ENCODE measurements around the gene AFF3.
A peak's percentile ranks its signal among the peaks of the same experiment; 100 is the strongest.

AFF3 gene

GRCh38 chr2:99618579-99619097, 523.8 kb downstream of the AFF3 start:
- no peak for DNase-seq

GRCh38 chr2:99617811-99618210, 524.6 kb downstream of the AFF3 start:
- DNase-seq: no peak

GRCh38 chr2:99615247-99615771, 527.1 kb downstream of the AFF3 start:
- DNase-seq: peak; percentile 71

GRCh38 chr2:99613980-99614379, 528.4 kb downstream of the AFF3 start:
- no peak for DNase-seq

GRCh38 chr2:99611786-99612185, 530.6 kb downstream of the AFF3 start:
- DNase-seq: no peak

GRCh38 chr2:99611034-99611433, 531.4 kb downstream of the AFF3 start:
- no peak for DNase-seq

- DNase-seq: no peak
Observed at GRCh38 chr2:99609851-99610381, 532.5 kb downstream of the AFF3 start.

- DNase-seq: no peak
Observed at GRCh38 chr2:99608861-99609260, 533.5 kb downstream of the AFF3 start.

- no peak for DNase-seq
Observed at GRCh38 chr2:99607861-99608491, 534.4 kb downstream of the AFF3 start.

- DNase-seq: no peak
Observed at GRCh38 chr2:99607454-99607853, 534.9 kb downstream of the AFF3 start.

DNA sequence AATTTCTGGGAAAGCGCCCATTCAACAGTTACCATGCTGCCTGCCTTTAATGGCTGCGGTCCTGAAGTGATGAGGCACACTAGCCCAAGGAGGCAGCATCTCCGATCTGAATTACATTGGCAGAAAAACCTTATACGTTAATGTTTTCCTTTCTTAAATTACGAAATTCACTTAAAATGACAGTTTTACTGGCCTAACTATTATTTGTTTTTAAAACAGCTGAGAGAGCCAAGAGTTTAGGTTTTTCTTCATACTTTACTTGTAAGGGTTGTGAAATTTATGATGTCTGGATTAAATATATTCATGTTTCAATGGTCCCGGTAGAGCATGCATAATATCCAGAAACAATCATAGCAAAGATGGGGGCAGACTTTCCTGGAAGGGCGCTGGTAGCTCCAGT, 537.4 kb downstream of the AFF3 start:
- DNase-seq: no peak

DNA sequence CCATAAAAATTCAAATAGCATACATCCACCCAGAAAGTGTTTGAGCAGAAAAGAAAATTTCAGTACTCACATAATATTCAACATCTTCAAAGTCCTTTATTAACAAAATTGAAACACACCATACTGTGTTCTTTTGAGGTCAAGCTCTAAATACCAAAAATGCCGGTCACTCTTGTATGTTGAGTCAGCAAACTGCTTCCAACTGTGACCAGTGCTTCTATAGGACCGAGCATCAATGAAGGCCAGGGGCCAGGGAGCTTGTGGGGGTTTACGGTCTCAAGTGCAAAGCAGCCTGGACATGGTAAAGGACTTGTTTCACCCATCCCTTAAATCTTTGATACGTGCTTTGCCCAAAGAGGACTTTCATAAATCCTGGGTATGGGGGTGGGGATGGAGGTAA, 539.9 kb downstream of the AFF3 start:
- no peak for DNase-seq

DNA sequence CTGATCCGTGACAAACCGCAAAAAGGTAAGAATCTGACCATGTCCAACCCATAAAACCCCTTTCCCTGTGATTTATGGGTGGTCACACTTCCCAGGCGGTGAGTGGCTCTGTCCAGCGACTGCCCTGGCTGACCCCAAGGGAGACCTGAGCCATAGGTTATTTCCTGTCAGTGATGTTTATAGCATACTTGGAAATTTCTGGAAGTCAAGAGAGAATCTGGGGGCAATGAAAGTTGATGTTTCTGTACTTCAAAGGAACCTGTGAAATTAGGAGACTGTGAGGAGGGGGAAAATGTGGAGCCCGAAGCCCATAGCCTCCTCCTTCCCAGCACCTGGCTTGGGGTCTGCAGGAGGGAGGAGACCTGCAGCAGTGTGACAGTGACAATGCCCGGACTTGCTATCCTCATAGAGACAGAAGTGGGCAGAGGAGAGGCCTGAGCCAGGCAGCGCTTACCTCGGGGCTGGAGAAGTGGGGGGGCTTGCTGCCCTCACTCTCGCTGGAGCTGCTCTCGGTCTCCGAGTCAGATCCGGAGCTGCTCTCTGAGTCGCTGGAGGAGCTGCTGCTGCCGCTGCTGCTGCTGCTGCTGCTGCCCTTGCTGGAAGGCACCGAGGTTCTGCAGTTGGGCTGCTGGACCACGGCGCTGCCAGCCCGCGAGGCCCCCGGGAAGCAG, 541.3 kb downstream of the AFF3 start:
- DNase-seq: no peak

- DNase-seq: no peak
Observed at GRCh38 chr2:99598441-99598840, 543.9 kb downstream of the AFF3 start.

- peak; percentile 67 for DNase-seq
Observed at GRCh38 chr2:99597616-99598015, 544.8 kb downstream of the AFF3 start.

GRCh38 chr2:99595373-99595772, 547.0 kb downstream of the AFF3 start:
- no peak for DNase-seq

GRCh38 chr2:99593692-99594427, 548.5 kb downstream of the AFF3 start:
- no peak for DNase-seq

DNA sequence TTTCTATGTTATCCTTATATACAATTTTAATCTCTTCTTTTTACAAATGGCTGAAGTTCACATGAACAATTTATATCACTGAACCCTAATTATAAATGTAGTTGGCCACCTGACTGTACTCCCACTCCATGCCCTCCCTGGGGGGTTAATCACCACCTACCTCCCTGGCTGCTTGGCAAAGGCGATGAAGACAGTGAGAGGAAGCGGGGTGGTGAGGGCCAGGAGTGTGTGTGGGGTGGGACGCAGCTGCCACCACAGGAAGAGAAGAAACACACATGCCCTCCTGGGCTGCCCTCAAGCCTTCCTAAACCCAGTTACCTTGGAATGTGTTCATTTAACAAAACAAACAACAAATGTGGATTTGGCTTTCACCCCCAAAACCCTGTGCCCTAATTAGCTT, 565.6 kb downstream of the AFF3 start:
- DNase-seq: no peak

DNA sequence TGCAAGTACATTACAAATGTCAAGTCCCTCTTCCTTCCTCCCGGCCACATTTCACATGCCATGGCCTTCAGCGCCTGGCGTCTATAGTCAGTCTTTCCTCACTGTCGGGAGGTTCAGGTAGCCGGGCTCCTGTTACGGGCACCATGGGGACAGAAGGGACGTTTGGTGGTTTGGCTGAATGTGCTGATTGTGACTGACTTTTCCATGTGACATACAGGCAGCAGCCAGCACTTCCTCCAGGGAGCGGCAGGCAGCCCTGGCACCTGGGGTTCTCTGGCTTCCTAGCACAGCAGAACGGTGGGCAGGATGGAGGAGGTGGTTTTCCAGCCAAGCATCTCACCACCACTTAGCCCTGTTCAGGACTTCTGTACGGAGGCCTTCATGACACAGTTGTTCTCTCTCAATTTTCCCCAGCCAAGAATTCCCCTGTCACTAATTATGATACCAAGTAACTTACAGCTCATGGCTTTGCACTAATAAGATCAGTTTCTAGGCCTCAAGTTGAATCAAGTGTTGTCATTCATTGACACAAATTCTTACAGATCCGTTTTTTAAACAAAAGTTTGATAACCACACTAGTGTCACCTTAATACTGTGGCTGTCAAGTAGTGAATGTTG, 568.6 kb downstream of the AFF3 start:
- DNase-seq: no peak

- no peak for DNase-seq
Observed at GRCh38 chr2:99572373-99573164, 569.8 kb downstream of the AFF3 start.

- DNase-seq: no peak
Observed at GRCh38 chr2:99571954-99572353, 570.4 kb downstream of the AFF3 start.

GRCh38 chr2:99571533-99571932, 570.9 kb downstream of the AFF3 start:
- DNase-seq: no peak
